GM10248 (cell line): Measurements from ENCODE around the gene TMEM170B.

ENCODE experiments used
- CTCF ChIA-PET: fragments of 300-600 bp; sonication (Branson Sonifier 250); formaldehyde crosslinking; extraction: SDS; loops from one replicate; lab custom pipeline; 2021; ENCODE audit warnings: antibody characterized with exemption; lab: Yijun Ruan, JAX
- POLR2A ChIA-PET: fragments of 350-650 bp; sonication (Branson Sonifier 250); formaldehyde crosslinking; extraction: SDS; loops from one replicate; lab custom pipeline; 2020; ENCODE audit warnings: antibody characterized with exemption; lab: Yijun Ruan, JAX
- DNase-seq: peaks from one replicate; pipeline ENCODE4 v3.0.0; 2012; ENCODE audit errors: extremely low spot score
- TF ChIP-seq, protein P1 (sequence below): IDR thresholded peaks from 2 replicates; pipeline ENCODE4 v1.5.1; 2012; ENCODE audit warnings: mild to moderate bottlenecking, low read depth; ENCODE audit errors: extremely low read depth, missing control alignments, control extremely low read depth

Gene TMEM170B

DNA sequence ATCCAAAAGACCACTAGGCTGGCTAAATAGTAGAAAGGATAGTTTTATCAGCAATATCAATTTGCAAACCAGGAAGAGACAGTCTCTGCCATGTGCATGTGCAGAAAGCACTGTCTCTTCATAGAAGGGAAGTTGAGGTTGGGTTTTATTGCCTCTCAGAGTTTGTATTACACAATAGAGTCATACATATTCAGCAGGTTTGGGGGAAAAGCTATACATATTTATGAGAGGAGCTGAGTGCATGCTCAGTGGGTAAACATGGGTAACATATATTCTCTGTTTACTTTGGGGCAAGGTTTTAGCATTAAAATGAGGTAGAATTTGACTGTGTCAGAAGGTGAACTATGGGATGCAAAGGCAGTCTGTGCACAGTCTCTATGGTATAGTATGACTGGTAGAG, 14.9 kb downstream of the TMEM170B start:
- DNase-seq = no peak
- CTCF ChIA-PET = interaction anchor here (1.5 to 3.7 kb wide), 2 partner anchors 12 to 23 kb away, joined by 5 to 18 read pairs; no protein-coding TSS in a partner anchor
- TF ChIP-seq, protein P1, sequence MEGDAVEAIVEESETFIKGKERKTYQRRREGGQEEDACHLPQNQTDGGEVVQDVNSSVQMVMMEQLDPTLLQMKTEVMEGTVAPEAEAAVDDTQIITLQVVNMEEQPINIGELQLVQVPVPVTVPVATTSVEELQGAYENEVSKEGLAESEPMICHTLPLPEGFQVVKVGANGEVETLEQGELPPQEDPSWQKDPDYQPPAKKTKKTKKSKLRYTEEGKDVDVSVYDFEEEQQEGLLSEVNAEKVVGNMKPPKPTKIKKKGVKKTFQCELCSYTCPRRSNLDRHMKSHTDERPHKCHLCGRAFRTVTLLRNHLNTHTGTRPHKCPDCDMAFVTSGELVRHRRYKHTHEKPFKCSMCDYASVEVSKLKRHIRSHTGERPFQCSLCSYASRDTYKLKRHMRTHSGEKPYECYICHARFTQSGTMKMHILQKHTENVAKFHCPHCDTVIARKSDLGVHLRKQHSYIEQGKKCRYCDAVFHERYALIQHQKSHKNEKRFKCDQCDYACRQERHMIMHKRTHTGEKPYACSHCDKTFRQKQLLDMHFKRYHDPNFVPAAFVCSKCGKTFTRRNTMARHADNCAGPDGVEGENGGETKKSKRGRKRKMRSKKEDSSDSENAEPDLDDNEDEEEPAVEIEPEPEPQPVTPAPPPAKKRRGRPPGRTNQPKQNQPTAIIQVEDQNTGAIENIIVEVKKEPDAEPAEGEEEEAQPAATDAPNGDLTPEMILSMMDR = no peak
- POLR2A ChIA-PET = no interaction called here

DNA sequence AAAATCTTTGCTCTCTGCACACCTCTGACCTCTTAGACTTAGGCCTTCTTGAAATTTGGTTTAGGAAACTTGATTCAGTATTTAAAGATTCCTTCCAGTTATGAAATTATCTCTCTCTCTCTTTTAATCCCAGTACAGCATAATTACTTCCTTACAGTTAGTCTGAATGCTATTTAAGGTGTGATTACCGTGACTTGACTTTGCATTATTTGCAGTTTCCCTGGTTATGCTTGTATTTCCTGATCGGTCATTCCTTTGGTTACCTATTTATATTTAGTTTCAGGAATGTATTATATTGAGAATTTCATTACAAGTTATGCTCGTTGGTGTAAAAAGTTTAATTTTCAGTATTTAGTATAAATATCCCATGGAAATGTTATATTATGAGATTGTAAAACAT, 16.3 kb downstream of the TMEM170B start:
- no peak for DNase-seq
- CTCF ChIA-PET = interaction anchor here (1.5 to 3.7 kb wide), 2 partner anchors 11 to 21 kb away, joined by 5 to 18 read pairs; no protein-coding TSS in a partner anchor
- POLR2A ChIA-PET = no interaction called here
- TF ChIP-seq, protein P1 = no peak

DNA sequence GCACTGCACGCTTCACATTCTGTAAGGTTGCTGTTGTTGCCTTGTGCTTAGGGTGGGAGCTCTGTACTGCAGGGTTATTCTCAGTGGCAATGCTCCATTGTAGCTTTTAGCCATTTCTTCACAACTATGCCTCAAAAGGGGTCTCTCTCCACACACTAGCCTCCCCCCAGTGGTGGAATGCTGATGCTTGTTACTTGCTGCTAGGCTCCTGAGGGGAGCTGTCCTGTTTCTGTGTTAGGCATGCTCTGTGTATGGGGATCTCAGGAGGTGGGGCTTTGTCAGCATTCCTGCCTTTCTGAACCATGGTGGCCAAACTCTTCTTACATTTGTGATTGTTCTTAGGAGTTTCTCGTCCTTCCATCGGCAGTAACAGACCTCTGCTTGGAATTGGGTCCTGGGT, 18.8 kb downstream of the TMEM170B start:
- ChIA-PET CTCF (interaction anchor here (1.0 to 1.7 kb wide), 4 partner anchors 12 to 60 kb away, joined by 3 to 5 read pairs (median 4); no protein-coding TSS in a partner anchor), POLR2A (no interaction called here)
- TF ChIP-seq, protein P1 = no peak
- no peak for DNase-seq

DNA sequence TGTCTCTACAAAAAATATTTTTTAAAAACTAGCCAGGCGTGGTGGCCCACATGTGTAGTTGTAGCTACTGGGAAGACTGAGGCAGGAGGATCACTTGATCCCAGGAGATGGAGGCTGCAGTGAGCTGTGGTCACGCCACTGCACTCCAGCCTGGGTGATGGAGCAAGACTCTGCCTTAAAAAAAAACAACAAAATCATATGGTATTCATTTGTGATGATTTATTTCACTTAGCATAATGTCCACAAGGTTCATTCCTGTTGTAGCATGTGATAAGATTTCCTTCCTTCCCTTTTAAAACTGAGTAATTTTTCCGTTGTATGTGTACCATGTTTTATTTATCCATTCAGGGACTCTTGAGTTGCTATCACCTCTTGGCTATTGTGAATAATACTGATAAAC, 26.2 kb downstream of the TMEM170B start:
- CTCF ChIA-PET = interaction anchor here (1.3 to 4.8 kb wide), 5 partner anchors 11 to 68 kb away, joined by 3 to 29 read pairs (median 5); no protein-coding TSS in a partner anchor

DNA sequence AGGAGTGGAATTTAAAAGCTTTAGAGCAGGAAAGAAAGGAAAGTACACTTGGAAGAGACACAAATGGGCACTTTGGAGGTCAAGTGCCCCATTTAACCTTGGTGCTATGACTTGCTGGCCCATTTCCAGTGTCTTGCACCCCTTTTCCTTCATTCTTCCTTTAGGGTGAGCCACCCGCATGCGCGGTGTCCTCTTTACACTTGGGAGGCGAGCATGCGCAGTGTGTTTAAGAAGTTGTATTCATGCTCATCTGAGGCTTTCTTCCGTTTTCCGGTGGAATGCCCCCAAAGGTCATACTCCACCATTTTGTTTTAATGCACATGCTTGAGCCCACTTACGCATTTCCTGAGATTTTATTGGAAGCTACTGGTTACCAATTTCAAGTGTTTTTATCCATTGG, 29.1 kb downstream of the TMEM170B start:
- TF ChIP-seq, protein P1 = no peak
- CTCF ChIA-PET = interaction anchor here (0.9 to 4.8 kb wide), 4 partner anchors 9 to 612 kb away, joined by 3 to 29 read pairs (median 4); no protein-coding TSS in a partner anchor
- POLR2A ChIA-PET = no interaction called here
- no peak for DNase-seq

More for the DNA sequence above, 26.2 kb downstream of the TMEM170B start:
- no peak for DNase-seq
- POLR2A ChIA-PET = no interaction called here
- TF ChIP-seq, protein P1 = no peak

DNA sequence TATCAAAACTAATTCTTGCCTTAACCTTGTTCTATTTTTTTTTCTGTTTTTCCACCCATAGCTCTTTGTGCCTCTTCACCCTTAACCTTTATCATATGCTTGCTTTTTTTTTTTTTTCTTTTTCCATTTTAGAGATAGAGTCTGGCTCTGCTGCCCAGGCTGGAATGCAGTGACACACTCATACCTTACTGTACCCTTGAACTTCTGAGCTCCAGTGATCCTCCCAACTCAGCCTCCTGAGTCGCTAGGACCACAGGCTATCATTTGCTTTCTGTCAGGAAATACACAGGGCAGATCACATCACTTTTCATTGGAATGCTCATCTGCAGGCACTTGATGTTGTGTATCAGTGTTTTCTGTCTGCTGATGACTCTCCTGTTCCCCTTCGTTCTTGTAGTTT, 33.5 kb downstream of the TMEM170B start:
- CTCF ChIA-PET = interaction anchor here (1.1 to 2.5 kb wide), 2 partner anchors 15 to 427 kb away, joined by 3 to 8 read pairs; no protein-coding TSS in a partner anchor
- TF ChIP-seq, protein P1 = no peak
- POLR2A ChIA-PET = no interaction called here
- DNase-seq = no peak
